SK-N-SH (cell line): ENCODE results near the gene COBLL1. TPM values are rescaled to one million over a fixed set of nuclear protein-coding genes. Genes with fewer than 3 reads are reported as not detected.

Source experiments
- CTCF ChIA-PET: fragments of 300-600, 350-600 bp; formaldehyde crosslinking; extraction: SDS; loops from one replicate; lab custom pipeline; 2021; lab: Yijun Ruan, JAX
- POLR2A ChIA-PET: fragments of 350-600 bp; sonication (Branson Sonifier 250); formaldehyde crosslinking; extraction: SDS; loops from one replicate; lab custom pipeline; 2020; ENCODE audit warnings: antibody characterized with exemption, inconsistent platforms; lab: Yijun Ruan, JAX
- DNase-seq: peaks from one replicate; pipeline ENCODE4 v3.0.0; 2012
- H2AFZ ChIP-seq: fragments of 200-600 bp; sonication (generic); 2 replicates; pipeline ENCODE4 v1.8.1; 2016; ENCODE audit warnings: antibody characterized with exemption, mild to moderate bottlenecking, low read depth
- H3F3A ChIP-seq: fragments of 200-600 bp; sonication (generic); replicated peaks from 2 replicates; pipeline ENCODE3; 2016; ENCODE audit warnings: antibody characterized with exemption, mild to moderate bottlenecking; ENCODE audit not compliant: insufficient read depth
- H3K27ac ChIP-seq, 2 experiments: fragments of 200-500 bp in 1 of 2; fragments of 200-600 bp in 1 of 2; sonication (Bioruptor generic) in 1 of 2; sonication (generic), shearing (Covaris generic) in 1 of 2; 2 replicates each; pipeline versions ENCODE4 v1.5.1 to v1.6.1; 2014 to 2016; ENCODE audit warnings: low read depth in 2 of 2, inconsistent platforms in 1 of 2, low read length in 1 of 2, mild to moderate bottlenecking in 1 of 2, mixed read lengths in 1 of 2
- H3K27me3 ChIP-seq: fragments of 200-600 bp; sonication (generic), shearing (Covaris generic); 2 replicates; pipeline ENCODE4 v1.6.1; 2016; ENCODE audit warnings: mixed run types; ENCODE audit not compliant: insufficient read depth
- H3K36me3 ChIP-seq, 2 experiments: fragments of 200-500 bp in 1 of 2; fragments of 200-600 bp in 1 of 2; sonication (Bioruptor generic) in 1 of 2; sonication (generic) in 1 of 2; replicated peaks in 1 of 2; 2 replicates each; pipeline versions ENCODE3 to v1.5.1; 2014 to 2016; ENCODE audit warnings: low read length in 1 of 2, mild to moderate bottlenecking in 1 of 2; ENCODE audit not compliant: insufficient read depth in 2 of 2, control insufficient read depth in 1 of 2
- H3K4me1 ChIP-seq, 2 experiments: fragments of 200-500 bp in 1 of 2; fragments of 200-600 bp in 1 of 2; sonication (Bioruptor generic) in 1 of 2; sonication (generic), shearing (Covaris generic) in 1 of 2; 2 replicates each; pipeline versions ENCODE4 v1.5.1 to v1.6.1; 2014 to 2016; ENCODE audit warnings: low read depth in 1 of 2, low read length in 1 of 2, mixed run types in 1 of 2; ENCODE audit not compliant: insufficient read depth in 2 of 2, control insufficient read depth in 1 of 2
- H3K4me2 ChIP-seq: fragments of 200-600 bp; sonication (generic), shearing (Covaris generic); 2 replicates; pipeline ENCODE4 v1.6.1; 2017; ENCODE audit warnings: mixed run types
- H3K4me3 ChIP-seq, 2 experiments: fragments of 200-500 bp in 1 of 2; fragments of 200-600 bp in 1 of 2; sonication (Bioruptor generic) in 1 of 2; sonication (generic), shearing (Covaris generic) in 1 of 2; 2 replicates each; pipeline versions ENCODE4 v1.5.1 to v1.8.1; 2014 to 2016; ENCODE audit warnings: low read depth in 2 of 2, inconsistent platforms in 1 of 2, low read length in 1 of 2, mild to moderate bottlenecking in 1 of 2, mixed read lengths in 1 of 2, moderate library complexity in 1 of 2
- H3K79me2 ChIP-seq: fragments of 200-600 bp; sonication (generic); 2 replicates; pipeline ENCODE4 v1.8.1; 2017; ENCODE audit warnings: mild to moderate bottlenecking; ENCODE audit not compliant: insufficient read depth
- H3K9ac ChIP-seq: fragments of 200-600 bp; sonication (generic); 2 replicates; pipeline ENCODE4 v1.6.1; 2017; ENCODE audit warnings: mixed run types
- H3K9me2 ChIP-seq: fragments of 200-600 bp; sonication (generic); 2 replicates; pipeline ENCODE4 v1.6.1; 2017; ENCODE audit warnings: mixed run types
- H3K9me3 ChIP-seq: fragments of 200-600 bp; sonication (generic); 2 replicates; pipeline ENCODE4 v1.6.1; 2017; ENCODE audit warnings: mixed run types, mild to moderate bottlenecking, moderate library complexity
- H4K20me1 ChIP-seq: fragments of 200-600 bp; sonication (generic); 2 replicates; pipeline ENCODE4 v1.6.1; 2017; ENCODE audit warnings: mild to moderate bottlenecking, mixed run types; ENCODE audit not compliant: insufficient read depth
- CHD2 ChIP-seq: fragments of 150-350 bp; IDR thresholded peaks from 2 replicates; pipeline ENCODE4 v1.6.1; 2018; ENCODE audit warnings: low read length; ENCODE audit not compliant: partially characterized antibody
- CTCF ChIP-seq: fragments of 200-600 bp; sonication (generic); IDR thresholded peaks from 2 replicates; pipeline ENCODE4 v1.6.1; 2017; ENCODE audit warnings: antibody characterized with exemption, mild to moderate bottlenecking, moderate library complexity
- FOSL2 ChIP-seq: IDR thresholded peaks from 2 replicates; pipeline ENCODE4 v1.4.0; 2012; ENCODE audit warnings: low read depth, mild to moderate bottlenecking, moderate library complexity, borderline replicate concordance
- FOXJ3 ChIP-seq: sonication (generic); formaldehyde crosslinking; IDR thresholded peaks from 2 replicates; pipeline ENCODE4 v1.5.1; 2020; ENCODE audit warnings: mild to moderate bottlenecking, missing genetic modification reagents
- GATA2 ChIP-seq: sonication (generic); formaldehyde crosslinking; IDR thresholded peaks from 2 replicates; pipeline ENCODE4 v1.5.0; 2020; ENCODE audit warnings: mild to moderate bottlenecking, missing genetic modification reagents
- IRF3 ChIP-seq: fragments of 150-350 bp; IDR thresholded peaks from 2 replicates; pipeline ENCODE4 v1.6.1; 2016; ENCODE audit warnings: mild to moderate bottlenecking, low read depth, low read length
- JUND ChIP-seq: IDR thresholded peaks from 2 replicates; pipeline ENCODE4 v1.4.0; 2012
- MAX ChIP-seq: IDR thresholded peaks from 2 replicates; pipeline ENCODE4 v1.4.0; 2012; ENCODE audit warnings: low read depth
- MEF2A ChIP-seq: IDR thresholded peaks from 2 replicates; pipeline ENCODE4 v1.4.0; 2012; ENCODE audit warnings: low read depth, borderline replicate concordance
- MXI1 ChIP-seq: IDR thresholded peaks from 2 replicates; pipeline ENCODE4 v1.6.1; 2012; ENCODE audit warnings: mild to moderate bottlenecking, low read depth, low read length, improper control_type of control experiment
- NFIC ChIP-seq: IDR thresholded peaks from 2 replicates; pipeline ENCODE4 v1.4.0; 2012; ENCODE audit warnings: borderline replicate concordance
- NRF1 ChIP-seq: IDR thresholded peaks from 2 replicates; pipeline ENCODE4 v1.6.1; 2012; ENCODE audit warnings: low read depth, mild to moderate bottlenecking, low read length
- REST ChIP-seq: IDR thresholded peaks from 2 replicates; pipeline ENCODE4 v1.6.1; 2012; ENCODE audit warnings: mild to moderate bottlenecking, low read depth, low read length, moderate library complexity
- RFX5 ChIP-seq: IDR thresholded peaks from 2 replicates; pipeline ENCODE4 v1.6.1; 2012; ENCODE audit warnings: mild to moderate bottlenecking, improper control_type of control experiment, low read length
- USF2 ChIP-seq: fragments of 150-350 bp; IDR thresholded peaks from 2 replicates; pipeline ENCODE4 v1.6.1; 2017; ENCODE audit warnings: antibody characterized with exemption, low read length, low read depth, borderline replicate concordance
- YY1 ChIP-seq: IDR thresholded peaks from 2 replicates; pipeline ENCODE4 v1.4.0; 2012; ENCODE audit warnings: low read depth, mild to moderate bottlenecking
- WGBS: methylation state at CpG from one replicate; pipeline ENCODE4 v1.1.6; 2017; ENCODE audit warnings: low lambda C conversion rate; 5-methylcytosine and 5-hydroxymethylcytosine counted together
- polyA plus RNA-seq, 3 experiments: library from polyadenylated mRNA; depleted of rRNA; stranded (reverse); fragments of >200 nt; gene quantifications; 2 replicates each; pipeline ENCODE4 v1.2.3, GENCODE V29; 2012

The COBLL1 gene
- polyA plus RNA-seq, 1 of the 3 experiments (the other 2 are of a cell fraction): 3.1 TPM

DNA sequence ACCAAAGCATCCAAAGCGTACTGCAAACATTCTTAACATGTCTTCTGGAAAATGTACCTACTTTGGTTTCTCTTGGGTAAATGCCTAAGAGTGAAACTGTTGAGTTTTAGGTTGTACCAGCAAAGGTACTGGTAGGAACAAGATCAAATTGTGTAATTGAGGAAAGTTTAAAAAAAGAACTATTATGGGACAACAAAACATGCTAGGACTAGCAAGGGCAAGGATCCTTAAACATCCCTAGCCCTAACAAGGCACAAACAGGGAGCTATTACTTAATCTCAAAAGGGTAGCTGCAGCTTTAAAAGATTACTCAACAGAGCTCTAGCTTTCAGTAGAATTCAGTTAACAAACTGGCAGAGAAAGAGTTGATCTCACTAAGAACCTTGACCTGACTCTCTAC lies 164.4 kb downstream of the COBLL1 start:
- Histone ChIP-seq H3K79me2 (no peaks in the 10 kb centered on the region), H3K27ac (no peak overlapping the region), H3K9me3 (peaks cover 5% of the 10 kb centered on the region; the same call in 1 of the 2 replicates), H3K36me3 (peaks cover 0 to 11% of the 10 kb centered on the region in 2 experiments), H3K4me2 (no peak overlapping the region), H2AFZ (no peak overlapping the region), H4K20me1 (no peaks in the 10 kb centered on the region), H3F3A (no peaks in the 10 kb centered on the region), H3K9me2 (no peaks in the 10 kb centered on the region), H3K4me3 (no peak overlapping the region), H3K4me1 (no peaks in the 10 kb centered on the region), H3K9ac (no peak overlapping the region), H3K27me3 (no peaks in the 10 kb centered on the region)
- CTCF ChIA-PET: no interaction called here
- no peak for DNase-seq
- 82% methylated on average over 1 of the region's 1 CpG for WGBS
- POLR2A ChIA-PET: no interaction called here
- TF ChIP-seq JUND (no peak), RFX5 (no peak), NRF1 (no peak), GATA2 (CRISPR knock-in tag) (no peak), USF2 (no peak), YY1 (no peak), MEF2A (no peak), MXI1 (no peak), NFIC (no peak), FOXJ3 (CRISPR knock-in tag) (no peak), REST (no peak), MAX (no peak), CHD2 (no peak), FOSL2 (no peak), CTCF (no peak), IRF3 (no peak)
